SK-MEL-5 (cell line): Measurements from ENCODE around the gene RANBP2. TPM values are rescaled to one million over a fixed set of nuclear protein-coding genes. Genes with fewer than 3 reads are reported as not detected.
"Not testable (repeated sequence)": the region's sequence is repeated elsewhere in the genome, so short reads cannot be mapped to it uniquely, and the experiment has no call there.

Experiments used
- DNase-seq: peaks from one replicate; pipeline ENCODE4 v3.0.0-alpha.2; 2016; ENCODE audit warnings: low read depth, low spot score
- in situ Hi-C: cut with HindIII; loops from 2 replicates; pipeline ENCODE4 v1.10.0; 2016; ENCODE audit warnings: low sequenced_read_pairs, high pct_unique_total_duplicates, low pct_unique_long_range_greater_than_20kb
- total RNA-seq: library from RNA; depleted of rRNA; stranded (reverse); fragments of >200 nt; shearing (Covaris generic); gene quantifications from 2 replicates; pipeline ENCODE4 v1.2.3, GENCODE V29; 2014

The RANBP2 gene
- total RNA-seq, 1 experiment from 2014 or later = 44.4 TPM

DNA sequence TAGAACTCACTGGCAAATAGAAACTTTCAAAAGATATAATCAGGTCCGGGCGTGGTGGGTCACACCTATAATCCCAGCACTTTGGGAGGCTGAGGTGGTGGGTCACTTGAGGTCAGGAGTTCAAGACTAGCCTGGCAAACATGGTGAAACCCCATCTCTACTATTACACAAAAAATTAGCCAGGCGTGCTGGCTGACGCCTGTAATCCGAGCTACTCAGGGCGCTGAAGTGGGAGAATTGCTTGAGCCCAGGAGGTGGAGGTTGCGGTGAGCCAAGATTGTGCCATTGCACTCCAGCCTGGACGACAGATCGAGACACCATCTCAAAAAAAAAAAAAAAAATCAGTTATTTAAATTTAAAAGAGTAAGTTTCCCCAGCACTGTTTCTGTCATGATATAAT is 38.7 kb downstream of the RANBP2 start:
- in situ Hi-C loops, DNase-seq: not testable (repeated sequence)

GRCh38 chr2:108762618-108763017 is 43.3 kb downstream of the RANBP2 start:
- DNase-seq, in situ Hi-C loops: not testable (repeated sequence)

DNA sequence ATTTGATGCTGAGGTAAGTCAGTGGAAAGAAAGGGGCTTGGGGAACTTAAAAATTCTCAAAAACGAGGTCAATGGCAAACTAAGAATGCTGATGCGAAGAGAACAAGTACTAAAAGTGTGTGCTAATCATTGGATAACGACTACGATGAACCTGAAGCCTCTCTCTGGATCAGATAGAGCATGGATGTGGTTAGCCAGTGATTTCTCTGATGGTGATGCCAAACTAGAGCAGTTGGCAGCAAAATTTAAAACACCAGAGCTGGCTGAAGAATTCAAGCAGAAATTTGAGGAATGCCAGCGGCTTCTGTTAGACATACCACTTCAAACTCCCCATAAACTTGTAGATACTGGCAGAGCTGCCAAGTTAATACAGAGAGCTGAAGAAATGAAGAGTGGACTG is 47.4 kb downstream of the RANBP2 start:
- in situ Hi-C loops, DNase-seq: not testable (repeated sequence)

DNA sequence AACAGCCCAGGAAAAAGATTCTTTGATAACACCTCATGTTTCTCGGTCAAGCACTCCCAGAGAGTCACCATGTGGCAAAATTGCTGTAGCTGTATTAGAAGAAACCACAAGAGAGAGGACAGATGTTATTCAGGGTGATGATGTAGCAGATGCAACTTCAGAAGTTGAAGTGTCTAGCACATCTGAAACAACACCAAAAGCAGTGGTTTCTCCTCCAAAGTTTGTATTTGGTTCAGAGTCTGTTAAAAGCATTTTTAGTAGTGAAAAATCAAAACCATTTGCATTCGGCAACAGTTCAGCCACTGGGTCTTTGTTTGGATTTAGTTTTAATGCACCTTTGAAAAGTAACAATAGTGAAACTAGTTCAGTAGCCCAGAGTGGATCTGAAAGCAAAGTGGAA is 48.6 kb downstream of the RANBP2 start:
- DNase-seq, in situ Hi-C loops: not testable (repeated sequence)

DNA sequence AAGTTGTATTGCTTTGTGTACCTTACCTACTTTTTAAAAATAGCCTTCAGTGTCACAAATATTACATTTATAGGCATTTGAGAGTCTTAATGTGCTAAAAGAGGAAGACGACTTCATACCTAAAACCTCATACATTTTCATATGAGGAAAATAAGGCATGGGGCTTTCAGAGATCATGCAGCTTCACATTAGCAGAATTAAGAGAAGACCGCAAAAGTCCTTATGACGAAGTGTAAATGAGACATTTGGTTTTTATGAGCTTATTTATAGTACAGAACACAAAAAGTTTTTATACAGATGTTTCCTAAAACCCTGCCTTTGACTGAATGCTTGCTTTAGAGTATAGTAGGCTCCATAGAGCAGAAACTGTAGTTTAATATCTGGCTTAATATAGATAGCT is 57.2 kb downstream of the RANBP2 start:
- in situ Hi-C loops = no loop called here
- DNase-seq = no peak

- in situ Hi-C loops = no loop called here
- DNase-seq = no peak
Measured at GRCh38 chr2:108778857-108779256, 59.6 kb downstream of the RANBP2 start.

- in situ Hi-C loops = no loop called here
- DNase-seq = no peak
Measured at GRCh38 chr2:108786008-108786353, 66.7 kb downstream of the RANBP2 start.

DNA sequence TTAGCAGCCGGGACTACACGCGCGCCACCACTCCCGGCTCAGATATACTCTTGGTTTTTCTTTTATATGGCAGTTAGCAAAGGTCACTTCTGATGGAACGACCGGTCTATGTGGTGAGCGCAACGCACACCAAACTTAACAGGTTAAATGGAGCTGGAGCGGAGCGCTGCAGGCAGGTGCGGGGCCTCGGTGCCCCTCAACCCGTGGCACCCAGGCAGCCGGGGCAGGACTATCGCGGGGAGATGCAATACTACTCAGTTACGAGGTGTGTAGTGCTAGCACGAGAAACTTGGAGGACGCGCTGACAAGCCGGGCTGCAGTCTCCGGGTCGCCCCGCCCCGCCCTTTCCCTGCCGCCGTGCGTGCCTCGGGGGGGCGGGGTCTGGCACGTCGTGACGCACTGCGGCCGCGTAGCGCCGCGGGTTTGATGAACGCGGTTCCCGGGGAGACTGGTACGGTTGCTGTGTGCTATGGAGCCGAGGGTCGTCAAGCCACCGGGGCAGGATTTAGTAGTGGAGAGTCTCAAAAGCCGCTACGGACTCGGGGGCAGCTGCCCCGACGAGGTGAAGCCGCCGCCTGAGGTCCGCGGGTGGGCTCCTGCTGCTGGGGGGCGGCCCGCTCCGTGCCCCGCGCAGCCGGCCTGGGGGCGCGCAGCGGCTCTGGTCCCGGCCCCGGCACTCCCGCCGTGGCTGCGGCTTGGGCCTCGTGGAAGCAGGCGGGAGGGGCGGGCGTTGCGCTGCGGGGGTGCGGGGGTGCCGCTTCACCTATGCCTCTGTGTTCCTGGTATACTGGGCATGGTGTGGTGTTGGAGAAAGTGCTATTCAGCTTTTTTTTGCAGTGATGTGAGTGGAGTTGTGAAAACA is 67.3 kb downstream of the RANBP2 start, which contains the start of gene CCDC138:
CCDC138 (plus strand) TSS at position 418 of the 862 bp plus-strand sequence; CDS start at position 470, 52 bp downstream.
- DNase-seq = peak; percentile 87
- in situ Hi-C loops = no loop called here

DNA sequence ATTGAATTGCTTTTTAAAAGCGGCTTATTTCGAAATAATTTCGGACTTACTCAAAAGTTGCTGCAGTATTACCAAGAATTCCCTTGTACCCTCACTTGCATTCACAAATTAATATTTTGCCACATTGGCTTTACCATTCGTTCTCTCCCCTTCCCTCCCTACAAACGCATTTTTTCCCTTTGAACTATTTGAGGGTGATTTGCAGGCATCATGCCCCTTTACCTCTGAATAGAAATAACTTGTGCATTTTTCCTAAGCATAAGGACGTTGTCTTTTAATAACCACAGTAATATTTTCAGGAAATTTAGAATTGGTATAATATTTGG is 67.9 kb downstream of the RANBP2 start:
- in situ Hi-C loops = no loop called here
- no peak for DNase-seq

GRCh38 chr2:108803045-108803736 is 83.9 kb downstream of the RANBP2 start:
- DNase-seq = no peak
- in situ Hi-C loops = no loop called here

DNA sequence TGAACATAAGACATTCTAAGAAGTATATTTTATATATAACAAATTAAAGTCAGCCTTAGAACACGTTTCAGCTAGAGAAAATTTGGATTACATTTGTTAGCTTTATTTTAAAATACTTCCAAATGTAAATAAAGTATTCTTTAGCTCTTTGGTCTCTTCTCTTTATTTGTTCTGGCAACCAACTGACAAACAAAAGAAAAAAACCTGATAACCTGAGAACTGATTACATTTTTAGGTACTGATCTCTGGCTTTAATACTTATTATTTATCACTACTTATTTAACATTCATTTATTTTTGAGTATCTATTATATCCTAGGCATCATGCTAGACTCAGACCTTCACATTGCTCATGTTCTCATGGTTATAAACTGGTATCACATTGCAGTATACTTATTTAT is 85.8 kb downstream of the RANBP2 start:
- in situ Hi-C loops = no loop called here
- DNase-seq = no peak

- in situ Hi-C loops = no loop called here
- no peak for DNase-seq
Measured at GRCh38 chr2:108805782-108806181, 86.5 kb downstream of the RANBP2 start.

GRCh38 chr2:108806371-108807113 is 87.3 kb downstream of the RANBP2 start:
- in situ Hi-C loops = no loop called here

GRCh38 chr2:108809936-108810335 is 90.7 kb downstream of the RANBP2 start:
- in situ Hi-C loops = no loop called here

More at GRCh38 chr2:108806371-108807113, 87.3 kb downstream of the RANBP2 start:
- peak; percentile 46 for DNase-seq

GRCh38 chr2:108810993-108811957 is 92.0 kb downstream of the RANBP2 start:
- in situ Hi-C loops = no loop called here
- no peak for DNase-seq

More at GRCh38 chr2:108809936-108810335, 90.7 kb downstream of the RANBP2 start:
- no peak for DNase-seq

DNA sequence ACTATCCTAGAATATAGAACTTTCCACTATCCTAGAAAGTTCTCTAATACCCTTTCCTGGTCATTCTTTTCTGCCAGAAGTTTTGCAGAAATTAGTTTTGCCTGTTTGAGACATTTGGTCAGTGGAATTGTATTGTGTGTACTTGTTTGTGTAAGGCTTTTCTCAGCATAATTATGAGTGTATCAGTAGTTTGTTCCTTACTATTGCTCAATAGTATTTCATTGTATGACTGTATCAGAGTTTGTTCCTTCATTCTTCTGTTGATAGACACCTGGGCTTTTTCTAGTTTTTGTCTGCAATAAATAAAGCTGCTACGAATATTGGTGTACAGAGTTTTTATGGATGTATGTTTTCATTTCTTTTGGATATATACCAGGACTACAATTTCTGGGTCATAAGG is 94.5 kb downstream of the RANBP2 start:
- in situ Hi-C loops = no loop called here
- DNase-seq = no peak

DNA sequence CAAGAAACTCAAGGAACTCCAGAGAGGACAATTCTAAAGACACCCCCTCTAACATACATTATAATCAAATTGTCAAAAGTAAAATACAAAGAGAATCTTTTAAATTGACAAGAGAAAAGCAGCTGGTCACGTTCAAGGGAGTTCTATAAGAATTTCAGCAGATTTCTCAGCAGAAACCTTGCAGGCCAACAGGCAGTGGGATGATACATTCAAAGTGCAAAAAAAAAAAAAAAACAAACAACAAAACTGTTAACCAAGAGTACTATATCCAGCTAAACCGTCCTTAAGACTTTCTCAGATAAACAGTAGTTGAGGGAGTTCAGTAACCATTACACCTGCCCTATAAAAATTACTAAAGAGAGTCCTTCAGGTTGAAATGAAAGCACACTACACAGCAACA is 101.2 kb downstream of the RANBP2 start:
- in situ Hi-C loops = no loop called here
- DNase-seq = no peak
